CD14-positive monocyte (primary cell): ENCODE results near the gene E2F4. TPM values are rescaled to one million over a fixed set of nuclear protein-coding genes. Genes with fewer than 3 reads are reported as not detected.

Experiments used
- DNase-seq, 3 donors: peaks; one replicate each; pipeline ENCODE4 v3.0.0-alpha.2; 2011 to 2022
- H2AFZ ChIP-seq: 2 replicates; pipeline ENCODE4 v1.6.0; 2012; ENCODE audit warnings: mild to moderate bottlenecking, low read depth, low read length, inconsistent platforms; ENCODE audit not compliant: insufficient read depth, poor library complexity, severe bottlenecking
- H3K27ac ChIP-seq, 2 donors: 1 replicate in 1 of 2; 2 replicates in 1 of 2; pipeline ENCODE4 v1.5.1; 2012 to 2013; ENCODE audit warnings: low read length in 2 of 2, control low read depth in 1 of 2, inconsistent platforms in 1 of 2, low read depth in 1 of 2, mild to moderate bottlenecking in 1 of 2
- H3K27me3 ChIP-seq, 2 donors: one replicate each; pipeline versions ENCODE4 v1.6.0 to v1.6.1; 2011 to 2013; ENCODE audit warnings: low read length in 2 of 2; ENCODE audit not compliant: control insufficient read depth in 2 of 2, insufficient read depth in 2 of 2
- H3K36me3 ChIP-seq, 2 donors: replicated peaks in 1 of 2; 1 replicate in 1 of 2; 2 replicates in 1 of 2; pipeline versions ENCODE4 v1.5.1 to v1.6.1; 2012 to 2013; ENCODE audit warnings: low read length in 2 of 2, control low read depth in 1 of 2, inconsistent platforms in 1 of 2, mild to moderate bottlenecking in 1 of 2; ENCODE audit not compliant: insufficient read depth in 2 of 2, control insufficient read depth in 1 of 2
- H3K4me1 ChIP-seq, 2 donors: 1 replicate in 1 of 2; 2 replicates in 1 of 2; pipeline versions ENCODE4 v1.5.1 to v1.6.1; 2012 to 2013; ENCODE audit warnings: low read length in 2 of 2, control low read depth in 1 of 2, inconsistent platforms in 1 of 2, mild to moderate bottlenecking in 1 of 2, moderate library complexity in 1 of 2; ENCODE audit not compliant: insufficient read depth in 2 of 2, control insufficient read depth in 1 of 2
- H3K4me2 ChIP-seq: replicated peaks from 2 replicates; pipeline ENCODE3; 2012; ENCODE audit warnings: low read length, moderate library complexity, mild to moderate bottlenecking; ENCODE audit not compliant: poor library complexity, severe bottlenecking; ENCODE audit errors: extremely low read depth
- H3K4me3 ChIP-seq, 3 experiments: fragments of 200-600 bp in 1 of 3; sonication (generic) in 1 of 3; replicated peaks in 1 of 3; 1 replicate in 2 of 3; 2 replicates in 1 of 3; pipeline ENCODE4 v1.5.1; 2011 to 2013; ENCODE audit warnings: low read length in 3 of 3, mild to moderate bottlenecking in 3 of 3, control low read depth in 2 of 3, low read depth in 2 of 3, inconsistent platforms in 1 of 3, moderate library complexity in 1 of 3
- H3K79me2 ChIP-seq: 2 replicates; pipeline ENCODE4 v1.6.0; 2012; ENCODE audit warnings: mild to moderate bottlenecking, control low read depth, inconsistent platforms, low read length, moderate library complexity; ENCODE audit not compliant: insufficient read depth
- H3K9ac ChIP-seq: 2 replicates; pipeline ENCODE4 v1.6.0; 2017; ENCODE audit warnings: low read length, mild to moderate bottlenecking; ENCODE audit not compliant: insufficient read depth, poor library complexity, severe bottlenecking
- H3K9me3 ChIP-seq, 2 donors: replicated peaks in 1 of 2; 1 replicate in 1 of 2; 2 replicates in 1 of 2; pipeline versions ENCODE4 v1.5.1 to v1.6.1; 2012 to 2013; ENCODE audit warnings: low read length in 2 of 2, control low read depth in 1 of 2; ENCODE audit not compliant: control insufficient read depth in 1 of 2, insufficient read depth in 1 of 2
- H4K20me1 ChIP-seq: 2 replicates; pipeline ENCODE4 v1.6.0; 2012; ENCODE audit warnings: mild to moderate bottlenecking, low read length, control low read depth, moderate library complexity; ENCODE audit not compliant: insufficient read depth
- H3K27ac Mint-ChIP-seq, 7 donors: one replicate each; pipeline ENCODE4 v1.8.0; 2020; ENCODE audit warnings: mild to moderate bottlenecking in 7 of 7, mixed read lengths in 7 of 7, moderate library complexity in 6 of 7, inconsistent platforms in 2 of 7
- H3K27me3 Mint-ChIP-seq, 3 donors: one replicate each; pipeline ENCODE4 v1.8.0; 2021 to 2022; ENCODE audit warnings: low read depth in 3 of 3, mild to moderate bottlenecking in 3 of 3, mixed read lengths in 3 of 3, moderate library complexity in 3 of 3, inconsistent platforms in 1 of 3
- H3K36me3 Mint-ChIP-seq, 2 donors: one replicate each; pipeline ENCODE4 v1.8.0; 2020; ENCODE audit warnings: mixed read lengths in 2 of 2, inconsistent platforms in 1 of 2, mild to moderate bottlenecking in 1 of 2
- H3K4me1 Mint-ChIP-seq: one replicate; pipeline ENCODE4 v1.8.0; 2020; ENCODE audit warnings: mild to moderate bottlenecking, mixed read lengths
- H3K4me3 Mint-ChIP-seq, 2 donors: one replicate each; pipeline ENCODE4 v1.8.0; 2020; ENCODE audit warnings: mild to moderate bottlenecking in 2 of 2, mixed read lengths in 2 of 2, moderate library complexity in 1 of 2
- H3K9me3 Mint-ChIP-seq, 7 donors: one replicate each; pipeline ENCODE4 v1.8.0; 2020 to 2022; ENCODE audit warnings: mixed read lengths in 7 of 7, mild to moderate bottlenecking in 6 of 7, moderate library complexity in 6 of 7, inconsistent platforms in 2 of 7
- CTCF ChIP-seq: fragments of 200-600 bp; IDR thresholded peaks from one replicate; pipeline ENCODE4 v1.8.0; 2022; ENCODE audit warnings: antibody characterized with exemption, mild to moderate bottlenecking
- WGBS: methylation state at CpG from one replicate; pipeline ENCODE4 v1.1.5; 2013; ENCODE audit warnings: missing lambda C conversion rate; ENCODE audit not compliant: insufficient coverage; 5-methylcytosine and 5-hydroxymethylcytosine counted together
- intact Hi-C, 2 donors: fragments of 100-400 bp; cut with micrococcal nuclease; formaldehyde crosslinking; loops; one replicate each; pipeline versions ENCODE4 v1.15.0 to v1.15.1; 2023
- polyA plus RNA-seq, 3 donors: library from polyadenylated mRNA; depleted of rRNA in 1 of 3; unstranded in 2 of 3; stranded (reverse) in 1 of 3; fragments of 300-500 nt in 2 of 3; fragments of >200 nt in 1 of 3; fragmentation: Illumina TruSeq in 2 of 3; gene quantifications; 1 replicate in 2 of 3; 2 replicates in 1 of 3; pipeline ENCODE4 v1.2.3, GENCODE V29; 2012 to 2021

E2F4 gene
- polyA plus RNA-seq, 3 donors = 53.1 to 191 (median 61.5) TPM

GRCh38 chr16:67154578-67155294 lies 37.2 kb upstream of the E2F4 start:
- no peak for TF ChIP-seq CTCF
- Mint-ChIP-seq H3K9me3 (peaks cover 0 to 7% (median 1%) of the 10 kb centered on the region in 7 donors), H3K4me3 (peak overlapping the region; percentile 66 to 85), H3K4me1 (peaks cover 46% of the 10 kb centered on the region), H3K36me3 (peaks cover 6% of the 10 kb centered on the region in 2 donors), H3K27me3 (peaks cover 53 to 71% (median 54%) of the 10 kb centered on the region in 3 donors), H3K27ac (no peak overlapping the region)
- peaks cover 13 to 54% of the 10 kb centered on the region in 2 donors for H3K27me3 ChIP-seq
- no peak overlapping the region for H3K27ac ChIP-seq
- no peaks in the 10 kb centered on the region for H3K79me2 ChIP-seq
- no peak for DNase-seq
- H4K20me1 ChIP-seq = peaks cover 82% of the 10 kb centered on the region
- H3K4me1 ChIP-seq = peaks cover 31 to 45% of the 10 kb centered on the region in 2 donors
- H3K9ac ChIP-seq = no peak overlapping the region
- peak overlapping the region; percentile 67 for H3K4me2 ChIP-seq
- peaks cover under 1 to 8% of the 10 kb centered on the region in 2 donors for H3K9me3 ChIP-seq
- WGBS = 47% methylated on average over 48 of the region's 61 CpGs
- no peak overlapping the region for H3K4me3 ChIP-seq
- H3K36me3 ChIP-seq = no peaks in the 10 kb centered on the region
- intact Hi-C loops = loop anchor here (2.0 to 5.0 kb wide), 3 partner anchors 137 to 197 kb away; no protein-coding TSS in a partner anchor
- no peak overlapping the region for H2AFZ ChIP-seq

GRCh38 chr16:67155295-67156142 lies 36.4 kb upstream of the E2F4 start:
- TF ChIP-seq CTCF = peak; percentile 97
- peaks cover 10 to 49% of the 10 kb centered on the region in 2 donors for H3K27me3 ChIP-seq
- peak overlapping the region; percentile 67 for H3K4me2 ChIP-seq
- H3K79me2 ChIP-seq = no peaks in the 10 kb centered on the region
- Mint-ChIP-seq H3K4me1 (peaks cover 47% of the 10 kb centered on the region), H3K27me3 (peaks cover 52 to 65% (median 53%) of the 10 kb centered on the region in 3 donors), H3K27ac (no peak overlapping the region), H3K9me3 (peaks cover 0 to 7% (median 0%) of the 10 kb centered on the region in 7 donors), H3K36me3 (peaks cover 6% of the 10 kb centered on the region in 2 donors), H3K4me3 (peak overlapping the region; percentile 66 to 85)
- no peak overlapping the region for H3K4me3 ChIP-seq
- no peak overlapping the region for H3K9ac ChIP-seq
- peak; percentile 65 to 75 (median 66) for DNase-seq
- peaks cover 80% of the 10 kb centered on the region for H4K20me1 ChIP-seq
- H3K9me3 ChIP-seq = peaks cover 0 to 5% of the 10 kb centered on the region in 2 donors
- 18% methylated on average over 74 of the region's 74 CpGs for WGBS
- H3K36me3 ChIP-seq = no peaks in the 10 kb centered on the region
- H3K4me1 ChIP-seq = peaks cover 34 to 45% of the 10 kb centered on the region in 2 donors
- H2AFZ ChIP-seq = no peak overlapping the region
- no peak overlapping the region for H3K27ac ChIP-seq
- intact Hi-C loops = loop anchor here (2.0 to 5.0 kb wide), 3 partner anchors 138 to 198 kb away; no protein-coding TSS in a partner anchor
